Epithelial cell of proximal tubule (primary cell): ENCODE results near the gene FOSB. TPM values are rescaled to one million over a fixed set of nuclear protein-coding genes. Genes with fewer than 3 reads are reported as not detected.

Experiments
- DNase-seq: peaks from one replicate; pipeline ENCODE4 v3.0.0-alpha.2; 2011; ENCODE audit warnings: low read depth
- H3K4me3 ChIP-seq: 2 replicates; pipeline ENCODE4 v1.5.1; 2011; ENCODE audit warnings: low read depth, mild to moderate bottlenecking, low read length
- total RNA-seq: library from RNA; depleted of rRNA; stranded (reverse); fragments of >200 nt; gene quantifications from 2 replicates; pipeline ENCODE4 v1.2.3, GENCODE V29; 2015
- TF ChIP-seq, protein P1 (sequence below): conservative IDR thresholded peaks from 2 replicates; pipeline ENCODE4 v1.5.1; 2012; ENCODE audit warnings: low read depth, mild to moderate bottlenecking, low read length

FOSB gene
- total RNA-seq, 1 donor from 2014 or later: 3.4 TPM

GRCh38 chr19:45514376-45515051 lies 46.7 kb downstream of the FOSB start:
- TF ChIP-seq, protein P1, sequence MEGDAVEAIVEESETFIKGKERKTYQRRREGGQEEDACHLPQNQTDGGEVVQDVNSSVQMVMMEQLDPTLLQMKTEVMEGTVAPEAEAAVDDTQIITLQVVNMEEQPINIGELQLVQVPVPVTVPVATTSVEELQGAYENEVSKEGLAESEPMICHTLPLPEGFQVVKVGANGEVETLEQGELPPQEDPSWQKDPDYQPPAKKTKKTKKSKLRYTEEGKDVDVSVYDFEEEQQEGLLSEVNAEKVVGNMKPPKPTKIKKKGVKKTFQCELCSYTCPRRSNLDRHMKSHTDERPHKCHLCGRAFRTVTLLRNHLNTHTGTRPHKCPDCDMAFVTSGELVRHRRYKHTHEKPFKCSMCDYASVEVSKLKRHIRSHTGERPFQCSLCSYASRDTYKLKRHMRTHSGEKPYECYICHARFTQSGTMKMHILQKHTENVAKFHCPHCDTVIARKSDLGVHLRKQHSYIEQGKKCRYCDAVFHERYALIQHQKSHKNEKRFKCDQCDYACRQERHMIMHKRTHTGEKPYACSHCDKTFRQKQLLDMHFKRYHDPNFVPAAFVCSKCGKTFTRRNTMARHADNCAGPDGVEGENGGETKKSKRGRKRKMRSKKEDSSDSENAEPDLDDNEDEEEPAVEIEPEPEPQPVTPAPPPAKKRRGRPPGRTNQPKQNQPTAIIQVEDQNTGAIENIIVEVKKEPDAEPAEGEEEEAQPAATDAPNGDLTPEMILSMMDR: no peak
- DNase-seq: no peak
- H3K4me3 ChIP-seq: no peak overlapping the region

DNA sequence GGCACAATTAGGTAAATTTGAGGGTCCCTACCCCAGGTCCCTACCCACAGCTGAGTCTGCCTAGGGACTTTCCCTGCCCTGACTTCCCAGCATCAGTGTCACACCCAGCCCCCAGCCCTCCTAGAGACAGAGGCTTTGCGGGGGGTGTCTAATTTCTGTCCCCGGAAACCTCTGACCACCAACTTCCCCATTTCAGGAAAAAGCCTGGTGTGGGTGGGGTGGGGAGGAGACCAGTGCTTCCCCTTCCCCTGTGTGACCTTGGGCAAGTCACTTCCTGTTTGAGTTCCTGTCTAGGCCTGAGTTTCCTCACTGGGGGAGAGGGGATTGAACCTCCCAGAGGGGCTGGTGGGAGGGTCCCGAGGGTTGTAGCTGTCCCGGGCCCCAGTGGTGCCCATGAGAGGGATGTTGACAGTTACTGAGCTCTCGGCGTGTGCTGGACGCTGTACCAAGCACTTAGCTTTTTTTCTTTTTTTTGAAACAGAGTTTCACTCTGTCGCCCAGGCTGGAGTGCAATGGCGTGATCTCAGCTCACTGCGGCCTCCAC lies 47.4 kb downstream of the FOSB start:
- TF ChIP-seq, protein P1: no peak
- no peak overlapping the region for H3K4me3 ChIP-seq
- DNase-seq: no peak

DNA sequence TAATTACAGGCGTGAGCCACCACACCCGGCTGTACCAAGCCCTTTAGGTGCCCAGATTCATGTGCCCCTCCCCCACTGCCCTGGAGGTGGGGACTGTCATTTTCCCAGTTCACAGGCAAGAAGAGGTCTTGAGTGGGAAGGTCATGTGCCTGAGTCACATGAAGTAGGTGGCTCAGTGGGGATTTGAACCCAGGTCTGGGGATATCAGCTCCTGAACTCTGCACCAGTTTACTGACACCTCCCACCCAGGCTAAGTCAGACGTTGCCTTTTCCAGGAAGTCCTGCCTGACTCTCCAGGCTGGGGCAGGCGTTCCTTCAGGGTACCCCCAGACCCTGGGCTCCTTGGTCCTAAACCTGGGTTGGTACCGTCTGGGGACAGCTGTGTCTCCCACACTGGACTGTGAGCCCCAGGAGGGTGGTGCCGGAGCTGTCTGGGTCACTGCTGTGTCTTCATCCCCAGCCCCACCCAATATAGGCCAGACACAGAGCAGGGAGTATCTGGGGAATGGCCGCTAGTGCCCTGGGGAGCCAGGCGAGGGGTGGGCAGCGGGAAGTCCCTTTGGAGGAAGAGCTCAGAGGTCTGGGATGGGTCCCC lies 48.1 kb downstream of the FOSB start:
- TF ChIP-seq, protein P1: no peak
- DNase-seq: no peak
- no peak overlapping the region for H3K4me3 ChIP-seq

GRCh38 chr19:45517238-45517637 lies 49.4 kb downstream of the FOSB start:
- TF ChIP-seq, protein P1: no peak
- H3K4me3 ChIP-seq: no peak overlapping the region

GRCh38 chr19:45517641-45518468 lies 50.1 kb downstream of the FOSB start:
- no peak overlapping the region for H3K4me3 ChIP-seq
- TF ChIP-seq, protein P1: no peak
- no peak for DNase-seq

More at GRCh38 chr19:45517238-45517637, 49.4 kb downstream of the FOSB start:
- no peak for DNase-seq

GRCh38 chr19:45518469-45518826 lies 50.7 kb downstream of the FOSB start:
- TF ChIP-seq, protein P1: no peak
- DNase-seq: no peak

More at GRCh38 chr19:45518469-45518826, 50.7 kb downstream of the FOSB start:
- no peak overlapping the region for H3K4me3 ChIP-seq
